AG09309 (cell line): ENCODE data around the gene ADD3.

Experiments
- DNase-seq: peaks from one replicate; pipeline ENCODE4 v3.0.0-alpha.2; 2010; ENCODE audit warnings: low read depth
- H3K4me3 ChIP-seq: 2 replicates; pipeline ENCODE4 v1.5.1; 2011; ENCODE audit warnings: mild to moderate bottlenecking, low read depth, low read length, moderate library complexity; ENCODE audit not compliant: control insufficient read depth
- CTCF ChIP-seq: IDR thresholded peaks from 2 replicates; pipeline ENCODE4 v1.5.1; 2011; ENCODE audit warnings: mild to moderate bottlenecking, low read depth, low read length, inconsistent platforms; ENCODE audit not compliant: insufficient read depth, control insufficient read depth; ENCODE audit errors: missing control alignments

Gene ADD3

GRCh38 chr10:109976681-109977080 is 31.1 kb upstream of the ADD3 start:
- H3K4me3 ChIP-seq: no peak overlapping the region
- DNase-seq: no peak
- TF ChIP-seq CTCF: no peak

- no peak overlapping the region for H3K4me3 ChIP-seq
- DNase-seq: no peak
- TF ChIP-seq CTCF: no peak
Observed at GRCh38 chr10:109977382-109977806, 30.4 kb upstream of the ADD3 start.

- TF ChIP-seq CTCF: peak; percentile 81
- no peak for DNase-seq
- H3K4me3 ChIP-seq: no peak overlapping the region
Observed at GRCh38 chr10:109978481-109978880, 29.3 kb upstream of the ADD3 start.

GRCh38 chr10:109979215-109979614 is 28.6 kb upstream of the ADD3 start:
- no peak for DNase-seq
- H3K4me3 ChIP-seq: no peak overlapping the region
- no peak for TF ChIP-seq CTCF

- no peak for DNase-seq
- no peak for TF ChIP-seq CTCF
- no peak overlapping the region for H3K4me3 ChIP-seq
Observed at GRCh38 chr10:109981650-109982049, 26.1 kb upstream of the ADD3 start.

- no peak for TF ChIP-seq CTCF
- H3K4me3 ChIP-seq: no peak overlapping the region
- DNase-seq: no peak
Observed at GRCh38 chr10:109982123-109982522, 25.7 kb upstream of the ADD3 start.

- DNase-seq: no peak
- no peak for TF ChIP-seq CTCF
- no peak overlapping the region for H3K4me3 ChIP-seq
Observed at GRCh38 chr10:109982812-109983211, 25.0 kb upstream of the ADD3 start.
